GM13977 (cell line): ENCODE results near the gene CCDC137.

Experiments
- DNase-seq: peaks from one replicate; pipeline ENCODE4 v3.0.0; 2012; ENCODE audit warnings: low spot score
- CTCF ChIP-seq: IDR thresholded peaks from 2 replicates; pipeline ENCODE4 v1.5.1; 2012; ENCODE audit warnings: mild to moderate bottlenecking, control low read depth; ENCODE audit not compliant: insufficient read depth; ENCODE audit errors: extremely low read depth, missing control alignments
- in situ Hi-C: fragments of 300-500 bp; cut with MboI; formaldehyde crosslinking; loops from one replicate; pipeline ENCODE4 v1.12.0; 2022; ENCODE audit warnings: low sequenced_read_pairs, low pct_unique_long_range_greater_than_20kb, mixed read lengths, inconsistent platforms; ENCODE audit not compliant: unreplicated experiment

CCDC137 gene

GRCh38 chr17:81651692-81652091, 14.8 kb upstream of the CCDC137 start:
- in situ Hi-C loops = no loop called here
- no peak for DNase-seq
- TF ChIP-seq CTCF = no peak

GRCh38 chr17:81652906-81653771, 13.4 kb upstream of the CCDC137 start:
- no peak for TF ChIP-seq CTCF
- in situ Hi-C loops = no loop called here
- peak; percentile 78 for DNase-seq

- TF ChIP-seq CTCF = no peak
- in situ Hi-C loops = no loop called here
- DNase-seq = no peak
These were observed 11.0 kb upstream of the CCDC137 start for GRCh38 chr17:81655378-81656117.

GRCh38 chr17:81656118-81656743, 10.3 kb upstream of the CCDC137 start, which contains the start of gene PDE6G:
Gene PDE6G (minus strand): TSS chr17:81656542. CDS start chr17:81653305, 3,237 bp downstream.
- TF ChIP-seq CTCF = no peak
- no peak for DNase-seq
- in situ Hi-C loops = no loop called here

GRCh38 chr17:81656835-81657234, 9.7 kb upstream of the CCDC137 start:
- no peak for DNase-seq
- in situ Hi-C loops = no loop called here
- no peak for TF ChIP-seq CTCF

GRCh38 chr17:81659038-81659437, 7.5 kb upstream of the CCDC137 start:
- no peak for DNase-seq
- no peak for TF ChIP-seq CTCF
- in situ Hi-C loops = no loop called here
